ENCODE measurements around the gene SLC16A13. TPM values are rescaled to one million over a fixed set of nuclear protein-coding genes. Genes with fewer than 3 reads are reported as not detected.

Gene SLC16A13
- total and polyA plus RNA-seq, 2 donors (not counting 1 experiment from before 2014, with no cell fraction given) = 1.3 to 1.4 TPM

DNA sequence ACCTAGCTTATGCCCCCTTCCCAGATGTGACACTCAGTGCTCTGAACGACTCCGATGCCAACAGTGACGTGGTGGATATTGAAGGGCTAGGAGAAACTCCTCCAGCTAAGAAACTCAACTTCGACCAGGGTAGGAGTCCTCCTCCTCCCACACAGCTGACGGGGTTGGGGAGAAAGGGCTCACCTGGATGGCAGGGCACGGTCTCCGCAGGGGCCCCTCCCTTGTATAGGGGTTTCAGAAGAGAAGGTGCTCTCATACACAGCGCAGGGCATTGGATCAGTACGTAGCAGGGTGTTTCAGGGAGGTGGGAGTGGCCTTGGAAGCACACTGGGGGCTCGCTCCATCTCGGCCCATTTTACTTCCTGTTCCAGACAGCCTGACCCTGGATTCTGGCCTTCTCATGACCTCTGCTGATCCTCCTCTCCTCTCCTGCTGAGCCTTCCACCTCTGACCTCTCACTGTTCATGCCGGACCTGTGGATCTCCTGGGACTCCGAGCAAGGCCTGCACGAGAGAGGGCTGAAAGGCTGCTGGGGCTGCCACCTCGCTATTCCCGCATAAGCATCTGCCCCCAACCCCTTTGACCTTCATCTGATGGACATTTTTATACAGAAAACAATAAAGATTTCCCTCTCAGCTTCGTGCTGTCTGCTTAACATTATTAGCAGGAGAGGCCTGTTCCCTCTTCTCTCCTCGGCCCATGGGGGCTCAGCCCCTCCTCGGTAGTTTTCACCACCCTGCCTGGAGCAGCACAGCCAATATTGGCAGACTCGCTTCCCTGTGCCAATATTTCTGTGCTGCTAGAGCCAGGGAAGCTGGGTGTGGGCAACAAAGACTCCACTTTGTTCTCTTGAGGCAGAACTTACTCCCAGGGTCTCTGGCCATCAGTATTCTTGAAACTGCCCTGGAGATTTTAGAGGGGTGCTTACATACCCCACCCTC, 18.7 kb upstream of the SLC16A13 start:
- Histone ChIP-seq H3K4me1 (ENCODE audit: control insufficient read depth, extremely low read depth, insufficient read depth, low read length) (peaks cover 15% of the 10 kb centered on the region), H2AFZ (ENCODE audit: low read length) (no peak overlapping the region), H3K27me3 (ENCODE audit: control insufficient read depth, insufficient read depth, low read length) (no peaks in the 10 kb centered on the region), H4K20me1 (ENCODE audit: control insufficient read depth, extremely low read depth, insufficient read depth, low read length) (no peaks in the 10 kb centered on the region), H3K4me2 (ENCODE audit: extremely low read depth, insufficient read depth, low read length) (no peak overlapping the region), H3K27ac (ENCODE audit: insufficient read depth, low read length) (no peak overlapping the region), H3K9ac (ENCODE audit: insufficient read depth, low read length) (no peak overlapping the region), H3K4me3 (replicated peaks in 1 of 4; ENCODE audit: control extremely low read depth in 1 of 4, insufficient read depth in 1 of 4, low read depth in 3 of 4, low read length in 4 of 4) (no peak overlapping the region), H3K79me2 (ENCODE audit: control insufficient read depth, insufficient read depth, low read length) (peaks cover 17% of the 10 kb centered on the region), H3K9me3 (ENCODE audit: control insufficient read depth, insufficient read depth, low read depth, low read length) (no peaks in the 10 kb centered on the region), H3K36me3 (ENCODE audit: control insufficient read depth, insufficient read depth, low read length) (peaks cover 2% of the 10 kb centered on the region)
- DNase-seq (ENCODE audit: low read depth in 2 of 2) = no peak
- no peak for TF ChIP-seq EZH2 (IDR thresholded peaks at IDR 0.05; ENCODE audit: low read length, missing control alignments)
- TF ChIP-seq, protein P1, sequence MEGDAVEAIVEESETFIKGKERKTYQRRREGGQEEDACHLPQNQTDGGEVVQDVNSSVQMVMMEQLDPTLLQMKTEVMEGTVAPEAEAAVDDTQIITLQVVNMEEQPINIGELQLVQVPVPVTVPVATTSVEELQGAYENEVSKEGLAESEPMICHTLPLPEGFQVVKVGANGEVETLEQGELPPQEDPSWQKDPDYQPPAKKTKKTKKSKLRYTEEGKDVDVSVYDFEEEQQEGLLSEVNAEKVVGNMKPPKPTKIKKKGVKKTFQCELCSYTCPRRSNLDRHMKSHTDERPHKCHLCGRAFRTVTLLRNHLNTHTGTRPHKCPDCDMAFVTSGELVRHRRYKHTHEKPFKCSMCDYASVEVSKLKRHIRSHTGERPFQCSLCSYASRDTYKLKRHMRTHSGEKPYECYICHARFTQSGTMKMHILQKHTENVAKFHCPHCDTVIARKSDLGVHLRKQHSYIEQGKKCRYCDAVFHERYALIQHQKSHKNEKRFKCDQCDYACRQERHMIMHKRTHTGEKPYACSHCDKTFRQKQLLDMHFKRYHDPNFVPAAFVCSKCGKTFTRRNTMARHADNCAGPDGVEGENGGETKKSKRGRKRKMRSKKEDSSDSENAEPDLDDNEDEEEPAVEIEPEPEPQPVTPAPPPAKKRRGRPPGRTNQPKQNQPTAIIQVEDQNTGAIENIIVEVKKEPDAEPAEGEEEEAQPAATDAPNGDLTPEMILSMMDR (conservative IDR thresholded peaks at IDR 0.05 in 1 of 2, IDR thresholded peaks at IDR 0.05 in 1 of 2; ENCODE audit: low read depth in 1 of 2, low read length in 2 of 2) = no peak

DNA sequence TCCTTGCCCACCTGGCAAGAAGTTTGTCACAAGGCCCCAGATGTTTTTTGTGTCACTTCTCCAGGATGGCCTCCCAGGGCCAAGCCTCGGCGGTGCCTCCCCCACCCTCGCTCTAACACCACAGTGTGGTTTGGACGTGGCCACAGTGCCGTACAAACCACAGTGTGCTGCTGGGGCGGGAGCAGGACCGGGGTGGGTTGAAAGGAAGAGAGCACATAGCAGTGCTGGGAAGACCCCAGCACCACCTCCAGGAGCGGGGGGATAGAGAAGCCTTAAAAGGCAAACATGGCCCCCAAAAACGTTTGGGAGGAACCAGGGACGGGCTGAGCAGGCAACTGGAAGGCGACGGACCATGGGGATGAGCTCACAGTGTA, 18.0 kb upstream of the SLC16A13 start:
- H3K27ac ChIP-seq (ENCODE audit: insufficient read depth, low read length) = peak overlapping the region; percentile 65
- no peaks in the 10 kb centered on the region for H3K9me3 ChIP-seq (ENCODE audit: control insufficient read depth, insufficient read depth, low read depth, low read length)
- peaks cover 13% of the 10 kb centered on the region for H3K79me2 ChIP-seq (ENCODE audit: control insufficient read depth, insufficient read depth, low read length)
- no peak overlapping the region for H2AFZ ChIP-seq (ENCODE audit: low read length)
- no peaks in the 10 kb centered on the region for H3K27me3 ChIP-seq (ENCODE audit: control insufficient read depth, insufficient read depth, low read length)
- H3K4me1 ChIP-seq (ENCODE audit: control insufficient read depth, extremely low read depth, insufficient read depth, low read length) = peaks cover 15% of the 10 kb centered on the region
- no peak for DNase-seq (ENCODE audit: low read depth in 2 of 2)
- no peak overlapping the region for H3K4me2 ChIP-seq (ENCODE audit: extremely low read depth, insufficient read depth, low read length)
- peaks cover 2% of the 10 kb centered on the region for H3K36me3 ChIP-seq (ENCODE audit: control insufficient read depth, insufficient read depth, low read length)
- peak overlapping the region in 1 of 4 experiments; percentile 60 for H3K4me3 ChIP-seq (replicated peaks in 1 of 4; ENCODE audit: control extremely low read depth in 1 of 4, insufficient read depth in 1 of 4, low read depth in 3 of 4, low read length in 4 of 4)
- TF ChIP-seq, protein P1 (conservative IDR thresholded peaks at IDR 0.05 in 1 of 2, IDR thresholded peaks at IDR 0.05 in 1 of 2; ENCODE audit: low read depth in 1 of 2, low read length in 2 of 2) = no peak
- TF ChIP-seq EZH2 (IDR thresholded peaks at IDR 0.05; ENCODE audit: low read length, missing control alignments) = no peak
- no peaks in the 10 kb centered on the region for H4K20me1 ChIP-seq (ENCODE audit: control insufficient read depth, extremely low read depth, insufficient read depth, low read length)
- H3K9ac ChIP-seq (ENCODE audit: insufficient read depth, low read length) = no peak overlapping the region

DNA sequence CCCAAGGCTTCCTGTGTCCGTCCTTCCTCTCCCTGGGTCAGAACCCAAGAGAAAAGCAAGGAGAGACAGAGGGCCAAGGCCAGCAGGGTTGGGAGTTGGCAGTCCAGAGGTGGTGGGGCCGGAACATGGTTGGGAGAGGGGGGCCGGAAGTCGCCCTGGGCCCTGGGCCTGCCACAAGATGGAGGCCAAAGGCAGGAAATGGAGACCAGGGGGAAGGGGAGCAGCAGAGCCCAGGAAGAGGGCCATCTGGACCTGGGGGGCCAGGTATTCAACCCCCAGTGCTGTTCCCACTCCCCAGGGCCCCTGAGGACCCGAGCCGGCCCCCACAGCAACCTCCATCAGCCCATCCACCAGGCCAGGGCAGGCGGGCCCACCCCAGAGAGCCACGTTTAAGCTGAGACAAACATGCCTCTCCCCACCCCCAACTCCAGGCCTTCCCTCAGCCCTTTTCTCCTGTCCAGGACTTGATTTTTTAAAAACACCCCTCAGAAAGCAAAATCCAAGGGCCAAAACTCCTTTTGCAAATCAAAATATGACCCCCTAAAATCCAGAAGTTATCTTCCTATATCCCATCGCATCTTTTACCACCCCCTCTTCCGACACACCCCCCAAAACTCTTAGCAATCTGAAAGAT, 17.4 kb upstream of the SLC16A13 start:
- H3K27ac ChIP-seq (ENCODE audit: insufficient read depth, low read length) = peak overlapping the region; percentile 65
- TF ChIP-seq, protein P1 (conservative IDR thresholded peaks at IDR 0.05 in 1 of 2, IDR thresholded peaks at IDR 0.05 in 1 of 2; ENCODE audit: low read depth in 1 of 2, low read length in 2 of 2) = no peak
- TF ChIP-seq EZH2 (IDR thresholded peaks at IDR 0.05; ENCODE audit: low read length, missing control alignments) = no peak
- no peaks in the 10 kb centered on the region for H3K27me3 ChIP-seq (ENCODE audit: control insufficient read depth, insufficient read depth, low read length)
- no peaks in the 10 kb centered on the region for H4K20me1 ChIP-seq (ENCODE audit: control insufficient read depth, extremely low read depth, insufficient read depth, low read length)
- peak overlapping the region; percentile 26 for H3K9ac ChIP-seq (ENCODE audit: insufficient read depth, low read length)
- peak overlapping the region in 2 of 4 experiments; percentile 15 to 60 for H3K4me3 ChIP-seq (replicated peaks in 1 of 4; ENCODE audit: control extremely low read depth in 1 of 4, insufficient read depth in 1 of 4, low read depth in 3 of 4, low read length in 4 of 4)
- DNase-seq (ENCODE audit: low read depth in 2 of 2) = no peak
- H3K36me3 ChIP-seq (ENCODE audit: control insufficient read depth, insufficient read depth, low read length) = peaks cover 2% of the 10 kb centered on the region
- peak overlapping the region; percentile 94 for H2AFZ ChIP-seq (ENCODE audit: low read length)
- peaks cover 7% of the 10 kb centered on the region for H3K79me2 ChIP-seq (ENCODE audit: control insufficient read depth, insufficient read depth, low read length)
- no peaks in the 10 kb centered on the region for H3K9me3 ChIP-seq (ENCODE audit: control insufficient read depth, insufficient read depth, low read depth, low read length)
- H3K4me1 ChIP-seq (ENCODE audit: control insufficient read depth, extremely low read depth, insufficient read depth, low read length) = peaks cover 15% of the 10 kb centered on the region
- H3K4me2 ChIP-seq (ENCODE audit: extremely low read depth, insufficient read depth, low read length) = no peak overlapping the region
